Cardiac muscle cell (in vitro differentiated cells and primary cell): ENCODE results near the gene SLC2A2. TPM values are rescaled to one million over a fixed set of nuclear protein-coding genes. Genes with fewer than 3 reads are reported as not detected.

Experiments used
- DNase-seq, 2 donors: peaks; one replicate each; pipeline versions ENCODE4 v3.0.0 to v3.0.0-alpha.2; 2010 to 2017; ENCODE audit warnings: low read depth in 1 of 2, low spot score in 1 of 2
- H3K27ac ChIP-seq: fragments of 200-600 bp; sonication (generic); 2 replicates; pipeline ENCODE4 v1.5.1; 2016
- H3K27me3 ChIP-seq: fragments of 200-600 bp; sonication (generic); 2 replicates; pipeline ENCODE4 v1.6.0; 2016; ENCODE audit warnings: control low read depth
- H3K36me3 ChIP-seq: fragments of 200-600 bp; sonication (generic); 2 replicates; pipeline ENCODE4 v1.5.1; 2016; ENCODE audit warnings: control low read depth
- H3K4me1 ChIP-seq: fragments of 200-600 bp; sonication (generic); 2 replicates; pipeline ENCODE4 v1.8.1; 2017; ENCODE audit warnings: low read depth, mild to moderate bottlenecking, mixed run types
- H3K4me3 ChIP-seq: fragments of 200-600 bp; sonication (generic); 2 replicates; pipeline ENCODE4 v1.5.1; 2016; ENCODE audit warnings: mild to moderate bottlenecking
- H3K9me3 ChIP-seq: fragments of 200-600 bp; sonication (generic); 2 replicates; pipeline ENCODE4 v1.5.1; 2017; ENCODE audit warnings: low read depth, mild to moderate bottlenecking, control low read depth
- polyA plus RNA-seq: library from polyadenylated mRNA; unstranded; fragments of >200 nt; fragmentation: Nextera tagmentation; extraction: Ambion mirVana; gene quantifications from 2 replicates; pipeline ENCODE4 v1.2.1, GENCODE V29; 2016
- total RNA-seq: library from RNA; depleted of rRNA; stranded (reverse); fragments of >200 nt; gene quantifications from 2 replicates; pipeline ENCODE4 v1.2.3, GENCODE V29; 2016
- TF ChIP-seq, protein P1 (sequence below): IDR thresholded peaks from 2 replicates; pipeline ENCODE4 v1.5.1; 2012; ENCODE audit warnings: low read depth, mild to moderate bottlenecking, low read length

Gene SLC2A2
- total and polyA plus RNA-seq, 2 experiments from 2014 or later = not detected

DNA sequence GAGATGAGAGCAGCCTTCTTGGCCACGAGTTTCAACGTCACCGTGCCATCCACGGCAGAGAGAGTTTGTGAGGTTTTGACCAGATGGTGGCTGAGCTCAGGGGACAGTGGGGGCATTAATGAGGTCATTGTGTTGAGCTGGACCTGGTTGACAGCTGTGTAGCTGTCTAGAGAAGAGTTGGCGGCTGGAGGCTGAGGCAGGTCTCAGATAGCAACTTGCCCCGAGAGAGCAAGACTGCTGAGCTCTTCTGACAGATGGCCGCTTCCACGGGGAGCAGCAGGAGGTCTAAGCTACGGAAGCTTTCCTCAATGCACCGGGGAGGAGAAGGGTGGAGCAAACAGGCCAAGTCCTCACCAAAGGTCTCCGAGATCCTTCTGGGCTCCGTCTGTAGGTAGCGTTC, 73.3 kb downstream of the SLC2A2 start:
- TF ChIP-seq, protein P1, sequence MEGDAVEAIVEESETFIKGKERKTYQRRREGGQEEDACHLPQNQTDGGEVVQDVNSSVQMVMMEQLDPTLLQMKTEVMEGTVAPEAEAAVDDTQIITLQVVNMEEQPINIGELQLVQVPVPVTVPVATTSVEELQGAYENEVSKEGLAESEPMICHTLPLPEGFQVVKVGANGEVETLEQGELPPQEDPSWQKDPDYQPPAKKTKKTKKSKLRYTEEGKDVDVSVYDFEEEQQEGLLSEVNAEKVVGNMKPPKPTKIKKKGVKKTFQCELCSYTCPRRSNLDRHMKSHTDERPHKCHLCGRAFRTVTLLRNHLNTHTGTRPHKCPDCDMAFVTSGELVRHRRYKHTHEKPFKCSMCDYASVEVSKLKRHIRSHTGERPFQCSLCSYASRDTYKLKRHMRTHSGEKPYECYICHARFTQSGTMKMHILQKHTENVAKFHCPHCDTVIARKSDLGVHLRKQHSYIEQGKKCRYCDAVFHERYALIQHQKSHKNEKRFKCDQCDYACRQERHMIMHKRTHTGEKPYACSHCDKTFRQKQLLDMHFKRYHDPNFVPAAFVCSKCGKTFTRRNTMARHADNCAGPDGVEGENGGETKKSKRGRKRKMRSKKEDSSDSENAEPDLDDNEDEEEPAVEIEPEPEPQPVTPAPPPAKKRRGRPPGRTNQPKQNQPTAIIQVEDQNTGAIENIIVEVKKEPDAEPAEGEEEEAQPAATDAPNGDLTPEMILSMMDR = no peak
- H3K9me3 ChIP-seq = no peaks in the 10 kb centered on the region
- H3K36me3 ChIP-seq = no peaks in the 10 kb centered on the region
- H3K4me1 ChIP-seq = no peaks in the 10 kb centered on the region
- DNase-seq = no peak
- no peak overlapping the region for H3K27ac ChIP-seq
- H3K27me3 ChIP-seq = no peaks in the 10 kb centered on the region
- no peak overlapping the region for H3K4me3 ChIP-seq

DNA sequence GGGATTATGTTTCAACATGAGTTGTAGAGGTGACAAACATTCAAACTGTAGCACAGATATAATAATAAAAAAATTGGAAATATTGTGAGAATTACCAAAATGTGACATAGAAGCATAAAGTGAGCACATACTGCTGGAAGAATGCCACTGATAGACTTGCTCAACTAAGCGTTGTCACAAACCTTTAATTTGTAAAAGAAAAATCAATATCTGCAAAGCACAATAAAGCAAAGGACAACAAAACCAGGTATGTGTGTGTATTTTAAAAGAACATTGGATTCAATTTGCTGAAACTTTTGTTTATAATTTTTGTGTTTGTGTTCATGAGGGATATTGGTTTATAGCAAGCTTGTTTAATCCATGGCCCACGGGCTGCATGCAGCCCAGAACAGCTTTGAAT, 77.3 kb downstream of the SLC2A2 start:
- H3K9me3 ChIP-seq = no peaks in the 10 kb centered on the region
- TF ChIP-seq, protein P1 = no peak
- no peaks in the 10 kb centered on the region for H3K36me3 ChIP-seq
- H3K4me1 ChIP-seq = no peaks in the 10 kb centered on the region
- H3K27ac ChIP-seq = no peak overlapping the region
- no peaks in the 10 kb centered on the region for H3K27me3 ChIP-seq
- no peak for DNase-seq
- H3K4me3 ChIP-seq = no peak overlapping the region

DNA sequence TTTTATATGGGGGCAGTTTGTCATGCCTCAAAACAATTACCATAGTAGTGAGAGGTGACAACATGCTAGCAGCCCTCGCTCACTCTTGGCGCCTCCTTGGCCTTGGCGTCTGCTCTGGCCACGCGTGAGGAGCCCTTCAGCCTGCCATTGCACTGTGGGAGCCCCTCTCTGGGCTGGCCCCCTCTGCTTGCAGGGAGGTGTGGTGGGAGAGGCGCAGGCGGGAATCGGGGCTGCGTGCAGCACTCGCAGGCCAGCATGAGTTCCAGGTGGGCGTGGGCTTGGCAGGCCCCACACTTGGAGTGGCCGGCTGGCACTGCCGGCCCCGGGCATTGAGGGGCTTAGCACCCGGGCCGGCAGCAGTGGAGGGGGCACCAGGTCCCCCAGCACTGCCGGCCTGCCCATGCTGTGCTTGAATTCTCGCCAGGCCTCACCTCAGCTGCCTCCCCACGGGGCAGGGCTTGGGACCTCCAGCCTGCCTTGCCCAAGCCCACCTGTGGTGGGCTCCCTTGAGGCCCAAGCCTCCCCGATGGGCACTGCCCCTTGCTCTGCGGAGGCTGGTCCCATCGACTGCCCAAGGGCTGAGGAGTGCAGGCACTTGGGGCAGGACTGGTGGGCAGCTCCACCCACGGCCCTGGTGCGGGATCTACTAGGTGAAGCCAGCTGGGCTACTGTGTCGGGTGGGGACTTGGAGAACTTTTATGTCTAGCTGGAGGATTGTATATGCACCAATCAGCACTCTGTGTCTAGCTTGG, 79.3 kb downstream of the SLC2A2 start:
- Histone ChIP-seq H3K27me3 (no peaks in the 10 kb centered on the region), H3K9me3 (no peaks in the 10 kb centered on the region), H3K27ac (no peak overlapping the region), H3K4me1 (no peaks in the 10 kb centered on the region), H3K4me3 (no peak overlapping the region), H3K36me3 (no peaks in the 10 kb centered on the region)
- no peak for DNase-seq
- TF ChIP-seq, protein P1 = no peak

Other genes with a start within 250 kb of the SLC2A2 start
- gene RPL22L1, start 156.5 kb downstream of the SLC2A2 start, total RNA-seq = 30.4 and 49.2 TPM in 2 replicates
- gene RPL22L1, start 156.5 kb downstream of the SLC2A2 start, polyA plus RNA-seq = 33.2 and 44.5 TPM in 2 replicates
- gene EIF5A2, start 118.1 kb downstream of the SLC2A2 start, total RNA-seq = 1.3 and 2.6 TPM in 2 replicates
- gene EIF5A2, start 118.1 kb downstream of the SLC2A2 start, polyA plus RNA-seq = 7.3 and 12.2 TPM in 2 replicates